ENCODE data around the gene PPFIA2. TPM values are rescaled to one million over a fixed set of nuclear protein-coding genes. Genes with fewer than 3 reads are reported as not detected.

Gene PPFIA2
- total RNA-seq, 2 experiments from 2014 or later = not detected

DNA sequence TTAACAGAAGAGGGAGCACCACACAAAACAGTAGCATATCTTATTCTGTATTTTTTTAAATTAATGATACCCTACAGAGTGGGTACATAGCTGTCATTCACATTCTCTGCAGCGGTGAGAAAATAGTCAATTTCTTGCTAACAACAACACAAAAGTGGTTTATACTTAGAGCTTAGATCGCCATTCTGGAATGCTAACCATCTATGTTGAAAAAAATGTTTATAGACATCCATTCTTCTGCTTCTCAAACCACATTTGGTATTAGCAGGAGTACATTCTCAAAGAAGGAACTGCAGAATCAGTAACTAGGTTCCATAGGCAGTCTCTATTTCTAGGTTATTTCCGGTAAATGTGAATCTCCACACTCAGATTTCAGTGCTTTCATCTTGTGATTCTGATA is 185.9 kb downstream of the PPFIA2 start:
- no peaks in the 10 kb centered on the region for H3K27me3 Mint-ChIP-seq
- no peak for DNase-seq
- TF ChIP-seq, protein P1, sequence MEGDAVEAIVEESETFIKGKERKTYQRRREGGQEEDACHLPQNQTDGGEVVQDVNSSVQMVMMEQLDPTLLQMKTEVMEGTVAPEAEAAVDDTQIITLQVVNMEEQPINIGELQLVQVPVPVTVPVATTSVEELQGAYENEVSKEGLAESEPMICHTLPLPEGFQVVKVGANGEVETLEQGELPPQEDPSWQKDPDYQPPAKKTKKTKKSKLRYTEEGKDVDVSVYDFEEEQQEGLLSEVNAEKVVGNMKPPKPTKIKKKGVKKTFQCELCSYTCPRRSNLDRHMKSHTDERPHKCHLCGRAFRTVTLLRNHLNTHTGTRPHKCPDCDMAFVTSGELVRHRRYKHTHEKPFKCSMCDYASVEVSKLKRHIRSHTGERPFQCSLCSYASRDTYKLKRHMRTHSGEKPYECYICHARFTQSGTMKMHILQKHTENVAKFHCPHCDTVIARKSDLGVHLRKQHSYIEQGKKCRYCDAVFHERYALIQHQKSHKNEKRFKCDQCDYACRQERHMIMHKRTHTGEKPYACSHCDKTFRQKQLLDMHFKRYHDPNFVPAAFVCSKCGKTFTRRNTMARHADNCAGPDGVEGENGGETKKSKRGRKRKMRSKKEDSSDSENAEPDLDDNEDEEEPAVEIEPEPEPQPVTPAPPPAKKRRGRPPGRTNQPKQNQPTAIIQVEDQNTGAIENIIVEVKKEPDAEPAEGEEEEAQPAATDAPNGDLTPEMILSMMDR (IDR thresholded peaks at IDR 0.05) = no peak
- no peak overlapping the region for H3K27ac ChIP-seq (ENCODE audit: low read depth in 1 of 2, low read length in 2 of 2)
- ChIA-PET CTCF (no interaction called here), POLR2A (no interaction called here)
- no peaks in the 10 kb centered on the region for H3K4me1 Mint-ChIP-seq (ENCODE audit: low read depth)
- no peaks in the 10 kb centered on the region for H3K36me3 ChIP-seq (ENCODE audit: insufficient read depth, low read length)
- no peaks in the 10 kb centered on the region for H3K4me1 ChIP-seq (ENCODE audit: insufficient read depth, low read length)
- no peak for ATAC-seq (ENCODE audit: poor library complexity)
- no peaks in the 10 kb centered on the region for H3K27me3 ChIP-seq (ENCODE audit: control insufficient read depth in 1 of 2, insufficient read depth in 2 of 2, low read length in 2 of 2)
- H3K36me3 Mint-ChIP-seq (ENCODE audit: low read depth) = no peaks in the 10 kb centered on the region
- H3K4me3 ChIP-seq (ENCODE audit: low read length) = no peak overlapping the region
- H3K9me3 Mint-ChIP-seq = no peaks in the 10 kb centered on the region
- H3K27ac Mint-ChIP-seq = no peak overlapping the region
- H3K9me3 ChIP-seq (ENCODE audit: control insufficient read depth in 1 of 2, insufficient read depth in 1 of 2, low read length in 2 of 2) = no peaks in the 10 kb centered on the region
- H3K4me3 Mint-ChIP-seq = no peak overlapping the region
- intact Hi-C loops (cut with DNase I, micrococcal nuclease) = no loop called here

GRCh38 chr12:81572411-81572810 is 186.7 kb downstream of the PPFIA2 start:
- TF ChIP-seq, protein P1 (IDR thresholded peaks at IDR 0.05) = no peak
- Histone ChIP-seq H3K9me3 (ENCODE audit: control insufficient read depth in 1 of 2, insufficient read depth in 1 of 2, low read length in 2 of 2) (no peaks in the 10 kb centered on the region), H3K4me3 (ENCODE audit: low read length) (no peak overlapping the region), H3K27ac (ENCODE audit: low read depth in 1 of 2, low read length in 2 of 2) (no peak overlapping the region), H3K36me3 (ENCODE audit: insufficient read depth, low read length) (no peaks in the 10 kb centered on the region), H3K4me1 (ENCODE audit: insufficient read depth, low read length) (no peaks in the 10 kb centered on the region), H3K27me3 (ENCODE audit: control insufficient read depth in 1 of 2, insufficient read depth in 2 of 2, low read length in 2 of 2) (no peaks in the 10 kb centered on the region)
- Mint-ChIP-seq H3K27me3 (no peaks in the 10 kb centered on the region), H3K9me3 (no peaks in the 10 kb centered on the region), H3K4me1 (ENCODE audit: low read depth) (no peaks in the 10 kb centered on the region), H3K4me3 (no peak overlapping the region), H3K36me3 (ENCODE audit: low read depth) (no peaks in the 10 kb centered on the region), H3K27ac (no peak overlapping the region)
- ChIA-PET CTCF (no interaction called here), POLR2A (no interaction called here)
- DNase-seq (no peak), ATAC-seq (ENCODE audit: poor library complexity) (no peak)
- intact Hi-C loops (cut with DNase I, micrococcal nuclease) = no loop called here

DNA sequence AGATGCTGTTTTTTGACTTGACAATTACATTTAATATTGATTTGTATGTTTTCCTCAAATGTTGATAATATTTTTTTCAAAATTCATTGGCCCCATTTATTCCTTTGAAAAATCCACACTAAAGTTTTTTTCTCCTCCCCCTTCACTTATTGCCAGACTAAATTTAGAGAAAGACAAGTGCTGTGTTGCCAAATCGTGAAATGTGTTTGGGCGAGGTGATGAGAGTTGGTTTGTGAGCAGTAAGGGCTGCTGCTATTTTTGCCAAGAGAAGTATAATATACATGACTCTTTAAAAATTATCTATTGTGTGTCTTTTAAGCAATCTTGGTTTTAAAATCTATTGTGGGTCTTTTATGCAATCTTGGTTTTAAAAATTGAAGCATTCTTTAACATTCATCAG is 188.9 kb downstream of the PPFIA2 start:
- Histone ChIP-seq H3K4me3 (ENCODE audit: low read length) (no peak overlapping the region), H3K9me3 (ENCODE audit: control insufficient read depth in 1 of 2, insufficient read depth in 1 of 2, low read length in 2 of 2) (peaks cover 0 to 3% of the 10 kb centered on the region in 2 experiments), H3K4me1 (ENCODE audit: insufficient read depth, low read length) (no peaks in the 10 kb centered on the region), H3K27ac (ENCODE audit: low read depth in 1 of 2, low read length in 2 of 2) (no peak overlapping the region), H3K27me3 (ENCODE audit: control insufficient read depth in 1 of 2, insufficient read depth in 2 of 2, low read length in 2 of 2) (no peaks in the 10 kb centered on the region), H3K36me3 (ENCODE audit: insufficient read depth, low read length) (no peaks in the 10 kb centered on the region)
- no peaks in the 10 kb centered on the region for H3K4me1 Mint-ChIP-seq (ENCODE audit: low read depth)
- no peaks in the 10 kb centered on the region for H3K9me3 Mint-ChIP-seq
- ChIA-PET POLR2A (no interaction called here), CTCF (no interaction called here)
- DNase-seq = no peak
- no peak for ATAC-seq (ENCODE audit: poor library complexity)
- no peaks in the 10 kb centered on the region for H3K36me3 Mint-ChIP-seq (ENCODE audit: low read depth)
- intact Hi-C loops (cut with DNase I, micrococcal nuclease) = no loop called here
- no peak overlapping the region for H3K4me3 Mint-ChIP-seq
- H3K27ac Mint-ChIP-seq = no peak overlapping the region
- no peaks in the 10 kb centered on the region for H3K27me3 Mint-ChIP-seq
- TF ChIP-seq, protein P1 (IDR thresholded peaks at IDR 0.05) = no peak
